Panc1 (cell line): ENCODE measurements around the gene HILPDA. TPM values are rescaled to one million over a fixed set of nuclear protein-coding genes. Genes with fewer than 3 reads are reported as not detected.
"Not testable (repeated sequence)": the region's sequence is repeated elsewhere in the genome, so short reads cannot be mapped to it uniquely, and the experiment has no call there.

Source experiments
- ATAC-seq: fragments of 200-7000 bp; cut with Tn5 transposase; 2 replicates; pipeline ENCODE4 v1.9.1; 2020; ENCODE audit warnings: mild to moderate bottlenecking, moderate library complexity
- BruUV-seq: library from RNA; stranded (reverse); fragments of 400-500 nt; replicated peaks from 2 replicates; lab custom pipeline; 2021; lab: Mats Ljungman, UMichigan
- CTCF ChIA-PET: fragments of 300-600 bp; sonication (Branson Sonifier 250); formaldehyde crosslinking; loops from one replicate; lab custom pipeline; 2022; ENCODE audit warnings: antibody characterized with exemption; lab: Charles Lee
- POLR2A ChIA-PET: fragments of 300-600 bp; sonication (Branson Sonifier 250); formaldehyde crosslinking; loops from one replicate; lab custom pipeline; 2022; ENCODE audit warnings: antibody characterized with exemption; lab: Charles Lee
- DNase-seq: peaks from one replicate; pipeline ENCODE4 v3.0.0-alpha.2; 2010; ENCODE audit warnings: low read depth, low spot score
- H3K27ac ChIP-seq: 2 replicates; pipeline ENCODE4 v1.5.1; 2011; ENCODE audit warnings: mild to moderate bottlenecking, low read length, inconsistent platforms
- H3K27me3 ChIP-seq: fragments of 200-500 bp; sonication (Bioruptor generic); 2 replicates; pipeline ENCODE4 v1.6.0; 2014; ENCODE audit warnings: low read length, inconsistent platforms; ENCODE audit not compliant: control insufficient read depth, insufficient read depth
- H3K36me3 ChIP-seq: fragments of 200-500 bp; sonication (Bioruptor generic); 2 replicates; pipeline ENCODE4 v1.5.1; 2014; ENCODE audit warnings: inconsistent platforms, mild to moderate bottlenecking, low read length, moderate library complexity; ENCODE audit not compliant: control insufficient read depth, insufficient read depth
- H3K4me1 ChIP-seq: 2 replicates; pipeline ENCODE4 v1.5.1; 2011; ENCODE audit warnings: inconsistent platforms, mild to moderate bottlenecking, low read length, moderate library complexity; ENCODE audit not compliant: control insufficient read depth, insufficient read depth
- H3K4me3 ChIP-seq, 2 experiments: 2 replicates each; pipeline ENCODE4 v1.5.1; 2011 to 2012; ENCODE audit warnings: low read depth in 2 of 2, low read length in 2 of 2, mild to moderate bottlenecking in 2 of 2, inconsistent platforms in 1 of 2, moderate library complexity in 1 of 2
- H3K9me3 ChIP-seq: fragments of 200-500 bp; sonication (Bioruptor generic); 2 replicates; pipeline ENCODE4 v1.5.1; 2014; ENCODE audit warnings: low read depth, mild to moderate bottlenecking, inconsistent platforms, low read length, moderate library complexity; ENCODE audit not compliant: control insufficient read depth, insufficient read depth
- POLR2AphosphoS5 ChIP-seq: IDR thresholded peaks from 2 replicates; pipeline ENCODE4 v1.6.1; 2012; ENCODE audit warnings: mild to moderate bottlenecking, low read depth, low read length, moderate library complexity
- SIN3A ChIP-seq: IDR thresholded peaks from 2 replicates; pipeline ENCODE4 v1.6.1; 2012; ENCODE audit warnings: low read depth, mild to moderate bottlenecking, low read length, moderate library complexity, borderline replicate concordance; ENCODE audit not compliant: insufficient read depth
- TCF7L2 ChIP-seq: IDR thresholded peaks from 2 replicates; pipeline ENCODE4 v1.6.1; 2011; ENCODE audit warnings: mild to moderate bottlenecking, low read depth, low read length, inconsistent platforms
- in situ Hi-C: cut with HindIII; loops from 2 replicates; pipeline ENCODE4 v1.10.0; 2016; ENCODE audit warnings: low sequenced_read_pairs, low pct_unique_long_range_greater_than_20kb
- intact Hi-C: fragments of 100-400 bp; cut with micrococcal nuclease; formaldehyde crosslinking; loops from one replicate; pipeline ENCODE4 v1.10.0; 2022; ENCODE audit not compliant: unreplicated experiment
- total RNA-seq: library from RNA; stranded (reverse); gene quantifications from one replicate; pipeline ENCODE4 v1.2.1, GENCODE V29; 2021; ENCODE audit not compliant: unreplicated experiment
- TF ChIP-seq, protein P1 (sequence below): fragments of 450-650 bp; IDR thresholded peaks from 2 replicates; pipeline ENCODE4 v1.5.1; 2017; ENCODE audit warnings: mild to moderate bottlenecking
- TF ChIP-seq, protein P2 (sequence below), 2 experiments: IDR thresholded peaks; 2 replicates each; pipeline ENCODE4 v1.6.1; 2011 to 2012; ENCODE audit warnings: low read depth in 2 of 2, control low read depth in 1 of 2, low read length in 1 of 2, mild to moderate bottlenecking in 1 of 2, moderate library complexity in 1 of 2; ENCODE audit not compliant: insufficient read depth in 1 of 2

The HILPDA gene
- total RNA-seq, 1 experiment from 2014 or later = 70.8 TPM

DNA sequence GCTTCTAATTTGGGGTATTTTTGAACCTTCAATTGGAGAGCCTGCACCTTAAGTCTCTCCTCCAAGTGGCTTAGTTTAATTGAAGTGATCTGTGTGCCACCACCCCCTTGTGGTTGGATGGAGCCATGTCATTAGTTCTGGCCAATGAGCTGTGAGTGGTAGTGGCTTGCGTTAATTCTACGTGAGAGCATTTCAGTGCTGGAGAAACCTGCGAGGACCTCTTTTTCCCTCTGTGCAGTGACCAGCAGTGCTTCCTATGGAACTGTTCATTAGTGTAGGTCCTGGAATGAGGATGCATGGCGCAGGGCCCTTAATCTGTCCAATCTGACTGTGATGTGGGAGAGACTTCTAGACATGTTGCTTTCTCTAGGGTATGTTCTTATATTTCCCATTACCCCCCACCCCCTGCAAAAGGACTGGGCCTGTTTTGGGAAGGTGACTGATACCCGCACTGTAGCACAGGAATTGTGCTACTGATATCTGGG lies 3.8 kb downstream of the HILPDA start:
- H3K27me3 ChIP-seq = no peaks in the 10 kb centered on the region
- peak; percentile 64 for ATAC-seq
- H3K9me3 ChIP-seq = no peaks in the 10 kb centered on the region
- ChIA-PET POLR2A (interaction anchor here (0.6 kb wide), 2 partner anchors 19 to 24 kb away, joined by 3 to 5 read pairs; no protein-coding TSS in a partner anchor), CTCF (interaction anchor here (0.6 to 4.2 kb wide), 6 partner anchors 18 to 625 kb away, joined by 3 to 133 read pairs (median 7); partner anchors contain the start of gene IMPDH1)
- DNase-seq = no peak
- intact Hi-C loops = loop anchor here (1.0 to 2.0 kb wide), 2 partner anchors 25 to 32 kb away; no protein-coding TSS in a partner anchor
- no peak for TF ChIP-seq SIN3A
- TF ChIP-seq, protein P1, sequence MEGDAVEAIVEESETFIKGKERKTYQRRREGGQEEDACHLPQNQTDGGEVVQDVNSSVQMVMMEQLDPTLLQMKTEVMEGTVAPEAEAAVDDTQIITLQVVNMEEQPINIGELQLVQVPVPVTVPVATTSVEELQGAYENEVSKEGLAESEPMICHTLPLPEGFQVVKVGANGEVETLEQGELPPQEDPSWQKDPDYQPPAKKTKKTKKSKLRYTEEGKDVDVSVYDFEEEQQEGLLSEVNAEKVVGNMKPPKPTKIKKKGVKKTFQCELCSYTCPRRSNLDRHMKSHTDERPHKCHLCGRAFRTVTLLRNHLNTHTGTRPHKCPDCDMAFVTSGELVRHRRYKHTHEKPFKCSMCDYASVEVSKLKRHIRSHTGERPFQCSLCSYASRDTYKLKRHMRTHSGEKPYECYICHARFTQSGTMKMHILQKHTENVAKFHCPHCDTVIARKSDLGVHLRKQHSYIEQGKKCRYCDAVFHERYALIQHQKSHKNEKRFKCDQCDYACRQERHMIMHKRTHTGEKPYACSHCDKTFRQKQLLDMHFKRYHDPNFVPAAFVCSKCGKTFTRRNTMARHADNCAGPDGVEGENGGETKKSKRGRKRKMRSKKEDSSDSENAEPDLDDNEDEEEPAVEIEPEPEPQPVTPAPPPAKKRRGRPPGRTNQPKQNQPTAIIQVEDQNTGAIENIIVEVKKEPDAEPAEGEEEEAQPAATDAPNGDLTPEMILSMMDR = peak; percentile 86
- H3K4me1 ChIP-seq = peaks cover 45% of the 10 kb centered on the region
- H3K4me3 ChIP-seq = peak overlapping the region in 1 of 2 experiments; percentile 70; a peak in 2 of 4 replicates
- no TSS peak for BruUV-seq
- in situ Hi-C loops = no loop called here
- H3K36me3 ChIP-seq = 0 out of 2 replicates have a peak, but pooled peaks cover 7% of the 10 kb centered on the region
- peak overlapping the region; percentile 93 for H3K27ac ChIP-seq

DNA sequence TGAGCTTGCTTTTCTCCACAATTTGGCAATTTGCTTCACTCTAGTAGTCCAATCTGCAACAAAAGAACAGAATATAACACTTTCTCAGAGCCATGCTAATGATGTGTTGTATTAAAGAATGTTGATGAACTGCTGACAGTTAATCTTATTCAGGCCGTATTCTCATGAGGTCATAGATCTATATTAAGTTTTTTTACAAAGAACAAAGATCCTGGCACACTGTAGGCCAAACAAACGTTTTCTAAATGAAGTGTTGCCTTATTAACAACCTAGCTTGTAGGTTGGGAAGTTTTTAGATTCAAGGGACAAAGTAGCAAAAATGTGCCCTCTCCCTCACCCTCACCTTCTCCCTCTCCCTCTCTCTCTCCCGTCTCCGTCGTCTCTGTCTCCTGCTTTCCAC lies 6.8 kb downstream of the HILPDA start:
- POLR2A ChIA-PET = no interaction called here
- in situ Hi-C loops = no loop called here

DNA sequence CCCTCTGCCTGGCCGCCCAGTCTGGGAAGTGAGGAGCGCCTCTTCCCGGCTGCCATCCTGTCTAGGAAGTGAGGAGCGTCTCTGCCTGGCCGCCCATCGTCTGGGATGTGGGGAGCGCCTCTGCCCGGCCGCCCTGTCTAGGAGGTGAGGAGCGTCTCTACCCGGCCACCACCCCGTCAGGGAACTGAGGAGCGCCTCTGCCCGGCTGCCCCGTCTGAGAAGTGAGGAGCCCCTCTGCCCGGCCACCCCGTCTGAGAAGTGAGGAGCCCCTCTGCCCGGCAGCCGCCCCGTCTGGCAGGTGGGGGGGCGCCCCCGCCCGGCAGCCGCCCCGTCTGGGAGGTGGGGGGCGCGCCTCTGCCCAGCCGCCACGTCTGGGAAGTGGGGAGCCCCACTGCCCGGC lies 7.7 kb downstream of the HILPDA start:
- intact Hi-C loops, H3K4me3 ChIP-seq, CTCF ChIA-PET, H3K27ac ChIP-seq, in situ Hi-C loops, H3K9me3 ChIP-seq, H3K36me3 ChIP-seq, DNase-seq, ATAC-seq, BruUV-seq, H3K27me3 ChIP-seq, POLR2A ChIA-PET: not testable (repeated sequence)
- H3K4me1 ChIP-seq = peaks cover 20% of the 10 kb centered on the region

More for the DNA sequence above, 6.8 kb downstream of the HILPDA start:
- CTCF ChIA-PET = interaction anchor here (4.2 kb wide), 1 partner anchor 33 kb away, joined by 133 read pairs; no protein-coding TSS in a partner anchor
- intact Hi-C loops = no loop called here
- Histone ChIP-seq H3K9me3 (no peaks in the 10 kb centered on the region), H3K27me3 (no peaks in the 10 kb centered on the region), H3K27ac (0 out of 2 replicates have a peak overlapping the region, but pooled peaks have one; percentile 12), H3K36me3 (0 out of 2 replicates have a peak, but pooled peaks cover 2% of the 10 kb centered on the region), H3K4me1 (peaks cover 29% of the 10 kb centered on the region), H3K4me3 (no peak overlapping the region)
- no TSS peak for BruUV-seq
- no peak for ATAC-seq
- TF ChIP-seq POLR2AphosphoS5 (no peak), TCF7L2 (no peak), SIN3A (no peak)
- TF ChIP-seq, protein P1 = no peak
- TF ChIP-seq, protein P2, sequence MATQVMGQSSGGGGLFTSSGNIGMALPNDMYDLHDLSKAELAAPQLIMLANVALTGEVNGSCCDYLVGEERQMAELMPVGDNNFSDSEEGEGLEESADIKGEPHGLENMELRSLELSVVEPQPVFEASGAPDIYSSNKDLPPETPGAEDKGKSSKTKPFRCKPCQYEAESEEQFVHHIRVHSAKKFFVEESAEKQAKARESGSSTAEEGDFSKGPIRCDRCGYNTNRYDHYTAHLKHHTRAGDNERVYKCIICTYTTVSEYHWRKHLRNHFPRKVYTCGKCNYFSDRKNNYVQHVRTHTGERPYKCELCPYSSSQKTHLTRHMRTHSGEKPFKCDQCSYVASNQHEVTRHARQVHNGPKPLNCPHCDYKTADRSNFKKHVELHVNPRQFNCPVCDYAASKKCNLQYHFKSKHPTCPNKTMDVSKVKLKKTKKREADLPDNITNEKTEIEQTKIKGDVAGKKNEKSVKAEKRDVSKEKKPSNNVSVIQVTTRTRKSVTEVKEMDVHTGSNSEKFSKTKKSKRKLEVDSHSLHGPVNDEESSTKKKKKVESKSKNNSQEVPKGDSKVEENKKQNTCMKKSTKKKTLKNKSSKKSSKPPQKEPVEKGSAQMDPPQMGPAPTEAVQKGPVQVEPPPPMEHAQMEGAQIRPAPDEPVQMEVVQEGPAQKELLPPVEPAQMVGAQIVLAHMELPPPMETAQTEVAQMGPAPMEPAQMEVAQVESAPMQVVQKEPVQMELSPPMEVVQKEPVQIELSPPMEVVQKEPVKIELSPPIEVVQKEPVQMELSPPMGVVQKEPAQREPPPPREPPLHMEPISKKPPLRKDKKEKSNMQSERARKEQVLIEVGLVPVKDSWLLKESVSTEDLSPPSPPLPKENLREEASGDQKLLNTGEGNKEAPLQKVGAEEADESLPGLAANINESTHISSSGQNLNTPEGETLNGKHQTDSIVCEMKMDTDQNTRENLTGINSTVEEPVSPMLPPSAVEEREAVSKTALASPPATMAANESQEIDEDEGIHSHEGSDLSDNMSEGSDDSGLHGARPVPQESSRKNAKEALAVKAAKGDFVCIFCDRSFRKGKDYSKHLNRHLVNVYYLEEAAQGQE (IDR thresholded peaks at IDR 0.05; ENCODE audit: insufficient read depth in 1 of 2, low read depth in 2 of 2, low read length in 1 of 2) = no peak
- DNase-seq = no peak

DNA sequence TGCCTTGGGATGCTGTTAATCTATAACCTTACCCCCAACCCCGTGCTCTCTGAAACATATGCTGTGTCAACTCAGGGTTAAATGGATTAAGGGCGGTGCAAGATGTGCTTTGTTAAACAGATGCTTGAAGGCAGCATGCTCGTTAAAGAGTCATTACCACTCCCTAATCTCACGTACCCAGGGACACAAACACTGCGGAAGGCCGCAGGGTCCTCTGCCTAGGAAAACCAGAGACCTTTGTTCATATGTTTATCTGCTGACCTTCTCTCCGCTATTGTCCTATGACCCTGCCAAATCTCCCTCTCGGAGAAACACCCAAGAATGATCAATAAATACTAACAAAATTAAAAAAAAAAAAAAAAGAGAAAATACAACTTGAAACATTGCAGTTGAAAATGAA lies 8.3 kb downstream of the HILPDA start:
- H3K36me3 ChIP-seq, ATAC-seq, H3K27ac ChIP-seq, H3K4me3 ChIP-seq, POLR2A ChIA-PET, H3K27me3 ChIP-seq, intact Hi-C loops, BruUV-seq, H3K9me3 ChIP-seq, CTCF ChIA-PET, in situ Hi-C loops, DNase-seq: not testable (repeated sequence)
- H3K4me1 ChIP-seq = peaks cover 14% of the 10 kb centered on the region
